Peyer's patch (tissue), 4 donors: Measurements from ENCODE around the gene ROR1. TPM values are rescaled to one million over a fixed set of nuclear protein-coding genes. Genes with fewer than 3 reads are reported as not detected.

Experiments
- DNase-seq, 3 donors: peaks; one replicate each; pipeline ENCODE4 v3.0.0-alpha.2; 2017 to 2019
- H3K27ac ChIP-seq, 4 donors: fragments of 200-600 bp; sonication (generic); one replicate each; pipeline ENCODE4 v1.5.1; 2016 to 2019
- H3K27me3 ChIP-seq, 2 donors: fragments of 200-600 bp; sonication (generic); one replicate each; pipeline ENCODE4 v1.5.1; 2019
- H3K36me3 ChIP-seq, 3 donors: fragments of 200-600 bp; sonication (generic); one replicate each; pipeline ENCODE4 v1.5.1; 2016 to 2019
- H3K4me1 ChIP-seq, 4 donors: fragments of 200-600 bp; sonication (generic); one replicate each; pipeline ENCODE4 v1.5.1; 2016 to 2019
- H3K4me3 ChIP-seq, 4 donors: fragments of 200-600 bp; sonication (generic); 1 replicate in 3 of 4; 2 replicates in 1 of 4; pipeline ENCODE4 v1.5.1; 2016 to 2019; ENCODE audit warnings: mild to moderate bottlenecking in 1 of 4
- H3K9me3 ChIP-seq, 4 donors: fragments of 200-600 bp; sonication (generic); one replicate each; pipeline ENCODE4 v1.5.1; 2016 to 2019; ENCODE audit warnings: mild to moderate bottlenecking in 1 of 4
- POLR2A ChIP-seq, 2 donors: fragments of 450-650 bp; IDR thresholded peaks; one replicate each; pipeline ENCODE4 v1.5.1; 2017; ENCODE audit warnings: antibody characterized with exemption in 2 of 2, mild to moderate bottlenecking in 2 of 2, moderate library complexity in 2 of 2
- total RNA-seq, 4 donors: library from RNA; depleted of rRNA; stranded (reverse); fragments of >200 nt; gene quantifications; one replicate each; pipeline ENCODE4 v1.1.0, GENCODE V29; 2016
- TF ChIP-seq, protein P1 (sequence below), 6 experiments: fragments of 450-650 bp in 4 of 6; fragments of 200-600 bp in 2 of 6; sonication (generic) in 1 of 6; IDR thresholded peaks; one replicate each; pipeline ENCODE4 v1.5.1; 2017 to 2019; ENCODE audit warnings: antibody characterized with exemption in 6 of 6, mild to moderate bottlenecking in 3 of 6, moderate library complexity in 1 of 6

ROR1 gene
- total RNA-seq, 4 donors from 2014 or later = 1.2 to 7.4 (median 4.7) TPM

- H3K4me1 ChIP-seq = no peaks in the 10 kb centered on the region
- no peak for DNase-seq
- no peak overlapping the region for H3K27ac ChIP-seq
- no peak overlapping the region for H3K4me3 ChIP-seq
- H3K36me3 ChIP-seq = no peaks in the 10 kb centered on the region
- no peaks in the 10 kb centered on the region for H3K9me3 ChIP-seq
- TF ChIP-seq, protein P1, sequence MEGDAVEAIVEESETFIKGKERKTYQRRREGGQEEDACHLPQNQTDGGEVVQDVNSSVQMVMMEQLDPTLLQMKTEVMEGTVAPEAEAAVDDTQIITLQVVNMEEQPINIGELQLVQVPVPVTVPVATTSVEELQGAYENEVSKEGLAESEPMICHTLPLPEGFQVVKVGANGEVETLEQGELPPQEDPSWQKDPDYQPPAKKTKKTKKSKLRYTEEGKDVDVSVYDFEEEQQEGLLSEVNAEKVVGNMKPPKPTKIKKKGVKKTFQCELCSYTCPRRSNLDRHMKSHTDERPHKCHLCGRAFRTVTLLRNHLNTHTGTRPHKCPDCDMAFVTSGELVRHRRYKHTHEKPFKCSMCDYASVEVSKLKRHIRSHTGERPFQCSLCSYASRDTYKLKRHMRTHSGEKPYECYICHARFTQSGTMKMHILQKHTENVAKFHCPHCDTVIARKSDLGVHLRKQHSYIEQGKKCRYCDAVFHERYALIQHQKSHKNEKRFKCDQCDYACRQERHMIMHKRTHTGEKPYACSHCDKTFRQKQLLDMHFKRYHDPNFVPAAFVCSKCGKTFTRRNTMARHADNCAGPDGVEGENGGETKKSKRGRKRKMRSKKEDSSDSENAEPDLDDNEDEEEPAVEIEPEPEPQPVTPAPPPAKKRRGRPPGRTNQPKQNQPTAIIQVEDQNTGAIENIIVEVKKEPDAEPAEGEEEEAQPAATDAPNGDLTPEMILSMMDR (IDR thresholded peaks at IDR 0.05) = no peak
- TF ChIP-seq POLR2A (IDR thresholded peaks at IDR 0.05) = no peak
- no peaks in the 10 kb centered on the region for H3K27me3 ChIP-seq
Observed at GRCh38 chr1:64186138-64186897, 412.5 kb downstream of the ROR1 start.

GRCh38 chr1:64186898-64187280, 413.1 kb downstream of the ROR1 start:
- Histone ChIP-seq H3K9me3 (no peaks in the 10 kb centered on the region), H3K4me3 (no peak overlapping the region), H3K4me1 (no peaks in the 10 kb centered on the region), H3K27ac (no peak overlapping the region), H3K27me3 (no peaks in the 10 kb centered on the region), H3K36me3 (no peaks in the 10 kb centered on the region)
- TF ChIP-seq, protein P1 (IDR thresholded peaks at IDR 0.05) = no peak
- TF ChIP-seq POLR2A (IDR thresholded peaks at IDR 0.05) = no peak
- no peak for DNase-seq

GRCh38 chr1:64187646-64188045, 413.8 kb downstream of the ROR1 start:
- no peak for DNase-seq
- TF ChIP-seq POLR2A (IDR thresholded peaks at IDR 0.05) = no peak
- TF ChIP-seq, protein P1 (IDR thresholded peaks at IDR 0.05) = no peak

GRCh38 chr1:64192290-64192689, 418.5 kb downstream of the ROR1 start:
- TF ChIP-seq, protein P1 (IDR thresholded peaks at IDR 0.05) = no peak
- no peak for TF ChIP-seq POLR2A (IDR thresholded peaks at IDR 0.05)
- H3K4me3 ChIP-seq = no peak overlapping the region
- no peaks in the 10 kb centered on the region for H3K9me3 ChIP-seq
- no peak for DNase-seq
- no peaks in the 10 kb centered on the region for H3K4me1 ChIP-seq
- H3K36me3 ChIP-seq = no peaks in the 10 kb centered on the region
- no peaks in the 10 kb centered on the region for H3K27me3 ChIP-seq
- no peak overlapping the region for H3K27ac ChIP-seq

More at GRCh38 chr1:64187646-64188045, 413.8 kb downstream of the ROR1 start:
- Histone ChIP-seq H3K4me1 (no peaks in the 10 kb centered on the region), H3K27ac (no peak overlapping the region), H3K36me3 (no peaks in the 10 kb centered on the region), H3K4me3 (no peak overlapping the region), H3K9me3 (no peaks in the 10 kb centered on the region), H3K27me3 (no peaks in the 10 kb centered on the region)

GRCh38 chr1:64194168-64195080, 420.6 kb downstream of the ROR1 start:
- Histone ChIP-seq H3K27me3 (no peaks in the 10 kb centered on the region), H3K4me1 (no peaks in the 10 kb centered on the region), H3K27ac (no peak overlapping the region), H3K36me3 (no peaks in the 10 kb centered on the region), H3K4me3 (no peak overlapping the region), H3K9me3 (no peaks in the 10 kb centered on the region)
- DNase-seq = no peak
- TF ChIP-seq, protein P1 (IDR thresholded peaks at IDR 0.05) = no peak
- TF ChIP-seq POLR2A (IDR thresholded peaks at IDR 0.05) = no peak
